HG03095 (cell line): ENCODE data around the gene ARMC3.
"Not testable (repeated sequence)": the region's sequence is repeated elsewhere in the genome, so short reads cannot be mapped to it uniquely, and the experiment has no call there.

ENCODE experiments used
- ATAC-seq: cut with Tn5 transposase; IDR thresholded peaks from one replicate; pipeline ENCODE4 v1.9.1; 2021; ENCODE audit warnings: moderate library complexity; ENCODE audit not compliant: unreplicated experiment

The ARMC3 gene

GRCh38 chr10:22925088-22925487, 2.8 kb upstream of the ARMC3 start:
- no peak for ATAC-seq

DNA sequence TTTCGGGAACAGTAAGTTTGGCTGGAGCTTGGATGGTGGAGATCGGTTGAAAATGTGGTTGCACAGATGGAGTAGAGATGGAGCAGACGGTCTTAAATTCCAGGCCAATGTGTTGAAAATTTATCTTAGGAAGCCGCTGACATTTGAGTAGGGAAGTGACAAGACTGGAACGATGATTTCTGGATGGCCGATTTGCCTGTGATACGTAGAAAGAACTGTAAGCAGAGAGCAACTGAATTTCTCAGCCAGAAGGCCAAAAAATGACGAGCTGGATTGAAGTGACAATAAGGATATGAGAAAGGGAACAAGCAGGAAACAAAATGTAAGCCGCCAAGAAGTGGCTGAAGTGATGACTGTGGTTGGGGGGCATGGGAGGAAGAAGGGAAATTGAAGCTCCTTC, 687 bp upstream of the ARMC3 start:
- ATAC-seq, result no peak

GRCh38 chr10:22929053-22929452, 1.2 kb downstream of the ARMC3 start:
- not testable (repeated sequence) for ATAC-seq

DNA sequence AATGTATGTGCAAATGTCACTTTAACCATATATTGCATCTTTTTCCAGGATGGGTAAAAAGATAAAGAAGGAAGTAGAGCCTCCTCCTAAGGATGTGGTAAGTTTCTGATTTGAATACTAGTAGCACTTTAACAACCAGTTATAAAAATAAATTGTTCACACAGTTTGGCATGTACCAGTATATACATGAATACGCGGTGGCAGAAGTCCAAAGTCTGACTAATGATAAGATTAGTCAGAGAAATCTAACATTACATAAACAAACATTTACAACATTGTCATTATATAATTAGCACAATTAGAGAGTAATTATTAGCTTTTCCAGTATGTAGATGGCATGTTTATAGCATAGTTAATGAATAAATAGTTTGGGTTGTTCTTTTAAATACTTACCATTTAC, 4.1 kb downstream of the ARMC3 start:
- no peak for ATAC-seq

DNA sequence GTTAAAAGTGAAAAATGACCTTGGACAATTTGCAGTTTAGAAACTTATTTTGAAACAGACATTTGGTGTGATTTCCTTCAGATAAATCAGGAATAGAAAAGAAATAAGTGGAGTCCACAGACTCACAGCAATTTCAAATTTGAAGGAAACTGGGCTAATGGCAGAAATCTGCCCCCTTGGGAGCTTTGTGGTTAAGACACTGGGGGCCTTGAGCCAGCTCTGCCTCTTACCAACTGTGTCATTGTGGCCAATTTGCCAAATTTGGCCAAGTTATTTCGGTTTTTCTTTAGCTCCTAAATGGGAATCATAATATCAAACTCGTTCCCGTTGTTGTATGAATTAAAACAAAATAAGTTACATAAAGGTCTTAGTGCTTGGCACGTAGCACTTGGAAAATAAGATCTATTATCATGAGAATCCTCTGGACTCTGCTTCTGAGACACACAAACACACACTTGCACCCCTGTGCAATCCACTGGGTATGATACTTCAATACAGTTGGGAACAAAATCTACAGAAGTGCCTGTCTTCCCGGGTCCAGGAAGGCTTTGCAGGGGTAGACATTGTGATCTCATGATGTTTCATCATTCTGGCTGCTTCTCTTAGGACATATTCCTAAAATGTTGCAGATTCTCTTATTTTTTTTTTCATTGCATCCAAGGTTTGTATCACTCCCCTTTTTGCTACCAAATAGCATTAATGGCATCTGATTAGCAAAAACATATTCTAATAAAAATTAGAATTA, 4.9 kb downstream of the ARMC3 start:
- no peak for ATAC-seq

GRCh38 chr10:22934726-22935125, 6.9 kb downstream of the ARMC3 start:
- no peak for ATAC-seq

- no peak for ATAC-seq
These were observed 14.6 kb downstream of the ARMC3 start for GRCh38 chr10:22942437-22942836.

GRCh38 chr10:22945934-22946673, 18.3 kb downstream of the ARMC3 start:
- ATAC-seq, result peak; percentile 76

- no peak for ATAC-seq
These were observed 27.1 kb downstream of the ARMC3 start for GRCh38 chr10:22954970-22955369.

- ATAC-seq, result no peak
These were observed 30.5 kb downstream of the ARMC3 start for GRCh38 chr10:22958338-22958737.

DNA sequence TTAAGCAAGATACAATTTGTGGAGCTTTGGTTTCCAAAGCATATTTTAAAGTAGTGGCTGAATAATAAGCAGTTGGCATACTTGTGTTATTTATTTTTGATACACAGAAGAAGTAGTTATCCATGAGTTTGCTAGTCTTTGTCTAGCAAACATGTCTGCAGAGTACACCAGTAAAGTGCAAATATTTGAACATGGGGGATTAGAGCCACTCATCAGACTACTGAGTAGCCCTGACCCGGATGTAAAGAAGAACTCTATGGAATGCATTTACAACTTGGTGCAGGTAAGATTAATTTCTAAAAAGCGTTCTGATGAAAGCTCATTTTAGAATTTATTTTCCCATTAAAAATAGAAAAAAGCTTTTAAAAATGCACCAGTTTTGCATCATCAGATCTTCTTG, 31.4 kb downstream of the ARMC3 start:
- ATAC-seq, result no peak

DNA sequence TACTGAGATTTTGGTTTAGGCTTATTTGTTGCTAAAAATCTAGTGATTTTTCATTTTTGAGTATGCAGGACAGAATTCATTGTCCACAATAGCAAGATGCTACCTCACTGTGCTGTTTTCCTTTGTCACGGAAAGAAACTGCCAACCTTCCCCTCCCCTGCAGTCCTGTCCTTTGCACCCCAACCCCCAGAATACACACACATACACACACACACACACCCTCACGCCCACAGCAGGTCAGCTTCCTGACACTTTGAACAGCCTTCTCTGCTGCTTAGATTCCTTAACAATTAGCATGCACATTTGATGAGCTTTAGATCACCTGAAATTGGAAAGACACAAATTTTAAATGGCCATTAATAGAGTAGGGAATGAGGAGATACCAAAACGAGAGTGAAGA, 32.1 kb downstream of the ARMC3 start:
- no peak for ATAC-seq

- ATAC-seq, result no peak
These were observed 35.0 kb downstream of the ARMC3 start for GRCh38 chr10:22962817-22963216.

GRCh38 chr10:22969704-22970103, 41.9 kb downstream of the ARMC3 start:
- no peak for ATAC-seq

- ATAC-seq, result no peak
These were observed 48.7 kb downstream of the ARMC3 start for GRCh38 chr10:22976534-22976933.

DNA sequence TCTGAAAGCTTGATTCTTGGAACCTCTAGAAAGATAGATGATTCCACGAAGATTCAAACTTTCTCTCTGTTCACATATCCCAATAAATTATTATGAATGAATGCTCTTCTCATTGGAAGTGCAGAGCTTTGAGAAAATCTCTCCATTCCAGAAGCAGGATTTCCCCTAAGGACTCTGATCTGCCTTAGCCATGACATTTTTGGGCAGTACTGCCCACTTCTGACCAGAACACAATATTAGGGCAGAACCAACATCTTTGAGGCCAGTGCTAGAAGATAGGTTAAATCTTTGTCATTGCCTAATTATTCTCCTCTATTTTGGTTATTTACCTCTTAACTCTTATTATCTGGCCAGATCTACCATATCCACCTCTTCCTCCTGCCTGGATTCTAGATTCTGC, 49.9 kb downstream of the ARMC3 start:
- no peak for ATAC-seq

DNA sequence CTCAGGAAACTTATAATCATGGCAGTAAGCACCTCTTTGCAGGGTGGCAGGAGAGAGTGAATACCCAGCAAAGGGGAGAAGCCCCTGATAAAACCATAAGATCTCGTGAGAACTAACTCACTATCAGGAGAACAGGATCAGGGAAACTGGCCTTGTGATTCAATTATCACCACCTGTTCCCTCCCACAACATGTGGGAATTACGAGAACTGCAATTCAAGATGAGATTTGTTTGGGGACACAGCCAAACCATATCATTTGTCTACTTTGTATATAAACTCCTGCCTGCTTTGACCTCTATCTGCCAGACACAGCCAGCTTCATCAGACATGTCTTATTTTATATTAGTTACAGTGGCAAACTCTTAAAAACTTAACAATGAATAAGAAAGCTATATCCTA, 50.4 kb downstream of the ARMC3 start:
- no peak for ATAC-seq

GRCh38 chr10:22978918-22979317, 51.1 kb downstream of the ARMC3 start:
- no peak for ATAC-seq

GRCh38 chr10:22980822-22981221, 53.0 kb downstream of the ARMC3 start:
- no peak for ATAC-seq

DNA sequence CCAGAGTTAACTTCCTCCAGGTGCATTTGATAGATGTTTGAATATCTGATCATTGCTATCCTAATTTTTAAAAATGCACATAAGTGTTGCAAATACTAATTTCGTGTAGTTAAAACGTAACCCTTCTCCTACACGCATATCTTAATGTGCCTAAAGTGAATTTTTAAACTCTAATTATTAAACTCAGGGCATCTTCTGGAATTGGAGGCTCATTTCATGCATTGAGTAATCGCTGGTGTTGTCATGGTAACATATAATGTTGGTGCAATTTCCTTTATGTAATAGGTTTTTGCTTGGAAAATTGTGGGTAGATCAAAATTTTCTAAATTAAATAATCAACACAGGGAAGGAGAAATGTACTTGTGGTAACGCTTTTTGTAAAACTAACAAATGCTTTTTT, 56.2 kb downstream of the ARMC3 start:
- ATAC-seq, result no peak

- no peak for ATAC-seq
These were observed 59.1 kb downstream of the ARMC3 start for GRCh38 chr10:22986771-22987542.
